Ammon's horn (tissue), 1 donor: ENCODE data around the gene PCF11.
"Not testable (repeated sequence)": the region's sequence is repeated elsewhere in the genome, so short reads cannot be mapped to it uniquely, and the experiment has no call there.

Source experiments
- DNase-seq: peaks from one replicate; pipeline ENCODE4 v3.0.0-alpha.2; 2016; ENCODE audit warnings: low spot score

The PCF11 gene

DNA sequence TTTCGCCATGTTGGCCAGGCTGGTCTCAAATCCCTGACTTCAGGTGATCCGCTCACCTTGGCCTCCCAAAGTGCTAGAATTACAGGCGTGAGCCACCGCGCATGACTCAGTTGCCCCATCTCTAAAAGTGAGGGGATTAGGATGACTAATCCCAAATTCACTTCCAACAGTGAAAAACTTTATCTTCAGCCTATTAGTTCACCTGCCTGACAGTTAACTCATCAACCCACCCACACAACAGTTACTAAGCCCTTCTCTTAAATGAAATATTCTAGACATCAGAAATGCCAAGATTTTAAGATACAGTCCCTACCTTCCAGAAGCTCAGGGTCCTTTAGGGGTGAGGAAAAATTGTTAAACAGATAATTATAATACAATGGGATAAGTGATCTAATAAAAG is 34.6 kb downstream of the PCF11 start:
- no peak for DNase-seq

DNA sequence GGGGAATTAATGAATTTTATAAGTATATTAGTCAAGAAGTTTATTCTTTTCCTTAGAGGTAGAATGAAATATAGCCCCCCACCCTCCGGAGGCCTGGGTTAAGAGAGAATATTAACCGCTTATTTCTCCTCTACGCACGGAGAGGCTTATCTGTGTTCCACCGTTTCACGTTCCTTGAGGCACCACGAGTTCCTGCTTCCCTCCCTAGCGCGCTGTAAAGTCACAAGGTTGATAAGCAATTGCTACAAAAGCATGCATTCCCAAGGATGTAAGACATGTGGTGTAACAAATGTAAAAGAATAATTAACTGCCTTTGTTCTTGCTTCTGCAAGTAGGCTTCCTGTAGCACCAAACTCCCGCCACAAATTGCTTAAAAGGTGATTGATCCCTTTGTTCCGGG is 35.1 kb downstream of the PCF11 start:
- no peak for DNase-seq

DNA sequence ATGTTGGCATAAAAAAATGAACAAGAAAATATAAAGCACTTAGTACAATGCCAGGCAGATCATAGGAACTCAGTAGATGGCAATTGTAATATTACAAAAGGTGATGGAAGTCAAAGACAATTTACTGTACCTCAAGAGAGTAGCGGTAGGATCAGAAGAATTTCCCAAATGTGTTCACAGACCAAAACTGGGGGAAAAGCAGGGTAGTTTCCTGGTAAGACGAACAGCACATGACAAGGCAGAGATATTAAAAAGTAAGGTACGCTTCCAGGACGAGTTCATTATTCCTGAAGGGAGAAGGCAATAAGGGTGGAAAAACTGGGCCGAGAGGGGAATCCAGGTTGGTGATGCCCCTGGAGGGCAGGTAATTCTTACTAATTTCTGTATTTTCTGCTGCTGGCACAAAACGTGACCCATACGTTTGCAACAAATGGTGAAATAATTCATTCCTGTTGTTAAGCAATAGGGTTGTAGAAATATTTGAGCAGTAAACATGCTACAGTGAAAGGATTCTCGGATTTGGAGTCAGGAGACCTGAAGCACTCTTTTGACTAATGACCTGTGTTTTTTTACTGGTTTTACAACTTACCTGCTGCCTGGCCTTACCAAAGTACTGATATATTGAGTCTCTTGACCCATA is 35.8 kb downstream of the PCF11 start:
- no peak for DNase-seq

DNA sequence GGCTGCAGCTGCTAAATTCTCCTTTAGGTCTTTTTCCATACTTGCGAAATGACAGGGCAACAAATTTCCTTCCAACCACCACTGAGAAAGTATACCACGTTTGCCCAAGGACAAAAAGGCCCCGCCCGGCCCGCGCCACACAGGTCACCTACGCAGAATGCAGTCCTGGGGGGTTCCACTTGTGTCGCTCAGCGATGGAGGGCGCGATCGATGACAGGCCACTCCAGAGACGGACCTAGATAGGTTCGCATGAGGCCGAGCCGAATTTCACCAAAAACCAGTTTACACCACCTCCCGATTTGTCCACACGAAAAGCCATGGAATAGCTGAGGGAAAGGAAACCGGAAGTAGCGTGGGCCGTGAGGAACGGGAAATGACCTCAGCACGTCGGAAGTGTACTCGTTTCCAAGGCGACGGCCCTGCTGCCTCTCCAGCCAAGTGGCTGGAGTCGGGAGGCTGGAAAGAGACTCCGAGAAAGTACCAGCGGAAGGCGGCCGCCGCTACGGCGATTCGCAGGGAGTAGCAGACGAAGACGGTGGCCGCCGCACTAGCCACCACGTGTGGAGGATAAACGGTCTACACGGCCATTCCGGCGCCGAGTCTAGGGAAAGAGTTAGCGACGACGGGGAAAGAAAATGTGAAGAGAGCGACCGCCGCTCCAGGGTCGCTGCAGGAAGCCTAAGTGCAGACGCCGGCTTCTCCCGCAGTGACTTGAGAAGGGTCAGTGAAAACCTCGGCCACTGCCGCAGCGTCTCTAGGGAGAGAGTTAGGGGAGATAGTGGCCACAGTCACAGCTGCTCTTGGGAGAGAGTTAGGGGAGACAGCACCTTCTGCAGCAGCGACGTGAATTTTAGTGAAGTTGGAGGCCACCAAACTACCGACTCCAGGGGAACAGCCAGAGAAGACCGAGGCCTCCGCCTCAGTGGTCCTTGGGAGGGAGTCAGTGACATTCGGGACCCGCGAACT is 36.7 kb downstream of the PCF11 start, which contains the start of gene ANKRD42:
TSS of gene ANKRD42 (plus strand) at position 398 of the 966 bp plus-strand sequence. CDS start 959 bp downstream, outside the sequence.
- peak; percentile 98 for DNase-seq

GRCh38 chr11:83194281-83195142 is 37.6 kb downstream of the PCF11 start:
- DNase-seq, result peak; percentile 56

- peak; percentile 5 for DNase-seq
Observed at GRCh38 chr11:83195143-83195466, 38.2 kb downstream of the PCF11 start.

DNA sequence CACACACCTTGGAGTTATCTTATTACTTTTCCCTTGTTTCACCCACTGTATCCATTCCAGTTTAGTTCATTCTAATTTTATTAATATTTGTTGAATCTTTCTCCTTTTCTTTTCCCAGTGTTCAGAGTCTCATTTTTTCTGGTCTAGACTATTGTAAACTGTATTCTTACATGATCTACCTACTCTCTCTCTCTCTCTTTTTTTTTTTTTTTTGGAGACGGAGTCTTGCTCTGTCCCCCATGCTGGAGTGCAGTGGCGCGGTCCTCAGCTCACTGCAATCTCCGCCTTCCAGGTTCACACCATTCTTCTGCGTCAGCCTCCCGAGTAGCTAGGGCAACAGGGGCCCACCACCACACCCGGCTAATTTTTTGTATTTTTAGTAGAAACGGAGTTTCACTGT is 38.7 kb downstream of the PCF11 start:
- DNase-seq, result no peak

GRCh38 chr11:83200035-83200434 is 43.1 kb downstream of the PCF11 start:
- DNase-seq, result no peak

DNA sequence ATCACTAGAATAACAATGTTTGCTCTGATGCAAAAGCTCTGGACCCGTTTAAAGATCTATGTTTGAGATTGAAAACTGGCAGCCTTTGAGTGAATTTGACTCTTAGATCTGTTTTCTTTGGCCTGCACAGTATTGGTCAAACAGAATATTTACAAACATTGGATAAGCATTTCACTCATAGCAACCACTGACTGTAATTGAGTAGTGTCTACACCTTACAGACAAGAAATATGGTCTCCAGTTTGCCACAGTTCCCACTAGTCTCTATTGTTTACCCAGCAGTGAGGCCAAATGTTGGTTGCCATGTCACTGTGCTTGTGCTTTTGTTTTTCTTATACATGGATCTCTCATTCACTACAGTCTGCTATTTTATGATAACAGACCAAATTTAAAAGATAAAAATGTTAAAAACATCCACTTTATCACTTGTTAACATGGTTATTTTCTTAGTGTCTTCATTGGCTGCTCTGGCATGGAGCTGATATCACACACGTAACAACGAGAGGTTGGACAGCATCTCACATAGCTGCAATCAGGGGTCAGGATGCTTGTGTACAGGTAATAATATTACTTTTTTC is 48.8 kb downstream of the PCF11 start:
- DNase-seq, result no peak

DNA sequence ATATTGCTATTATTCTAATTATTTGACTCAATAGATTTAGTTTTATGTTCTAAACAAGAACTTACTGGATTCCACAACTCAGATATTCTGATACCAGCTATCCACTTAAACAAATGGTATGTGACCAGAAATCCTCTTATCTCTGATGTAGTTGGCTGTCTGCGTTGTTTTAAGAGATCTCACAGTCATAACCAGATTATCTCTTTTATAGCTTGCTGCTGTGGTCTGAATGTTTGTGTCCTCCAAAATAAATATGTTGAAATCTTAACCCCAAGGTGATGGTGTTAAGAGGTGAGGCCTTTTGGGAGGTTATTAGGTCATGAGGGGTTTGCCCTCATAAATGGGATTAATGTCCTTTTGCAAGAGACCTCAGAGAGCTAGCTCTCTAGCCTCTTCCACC is 49.3 kb downstream of the PCF11 start:
- DNase-seq, result no peak

DNA sequence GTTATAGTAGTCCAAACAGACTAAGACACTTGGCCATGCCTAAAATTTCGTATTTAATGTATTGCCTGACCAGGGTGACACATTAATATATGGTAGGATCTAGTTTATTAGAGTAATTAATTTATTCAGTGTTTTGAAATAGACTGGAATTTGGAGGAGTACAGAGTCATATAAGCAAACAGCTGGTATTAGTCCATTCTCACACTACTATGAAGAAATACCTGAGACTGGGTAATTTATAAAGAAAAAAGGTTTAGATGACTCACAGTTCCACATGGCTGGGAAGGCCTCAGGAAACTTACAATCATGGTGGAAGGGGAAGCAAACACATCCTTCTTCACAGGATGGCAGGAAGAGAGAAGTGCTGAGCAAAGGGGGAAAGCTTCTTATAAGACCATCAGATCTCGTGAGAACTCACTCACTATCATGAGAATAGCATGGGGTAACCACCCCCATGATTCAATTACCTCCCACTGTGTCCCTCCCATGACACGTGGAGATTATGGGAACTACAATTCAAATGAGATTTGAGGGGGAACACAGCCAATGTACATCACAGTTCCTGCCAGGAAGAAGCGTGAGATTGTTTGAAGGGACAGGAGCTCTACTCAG is 49.9 kb downstream of the PCF11 start:
- not testable (repeated sequence) for DNase-seq

DNA sequence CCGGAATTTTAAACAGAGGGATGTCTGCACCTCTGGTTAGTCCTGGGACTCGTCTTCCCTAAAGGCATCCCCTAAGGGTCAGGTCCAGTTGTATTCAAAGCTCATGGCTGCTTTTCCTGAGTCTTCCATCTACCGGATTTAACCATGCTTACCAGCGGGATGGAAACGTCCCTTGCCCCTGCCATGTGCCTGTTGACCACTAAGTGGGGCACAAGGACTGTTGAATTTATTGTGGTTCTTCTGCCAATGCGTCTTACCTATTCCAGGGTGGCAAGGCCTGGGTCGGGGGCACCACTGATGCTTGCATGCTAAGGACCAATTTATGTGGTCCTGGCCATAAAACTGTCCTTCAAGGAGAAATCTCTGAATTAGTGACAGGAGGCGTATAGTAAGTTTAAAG is 62.2 kb downstream of the PCF11 start:
- no peak for DNase-seq

- no peak for DNase-seq
Observed at GRCh38 chr11:83220260-83220659, 63.3 kb downstream of the PCF11 start.

GRCh38 chr11:83221694-83222093 is 64.8 kb downstream of the PCF11 start:
- DNase-seq, result no peak

GRCh38 chr11:83222499-83222898 is 65.6 kb downstream of the PCF11 start:
- no peak for DNase-seq

GRCh38 chr11:83223457-83223856 is 66.5 kb downstream of the PCF11 start:
- DNase-seq, result no peak

DNA sequence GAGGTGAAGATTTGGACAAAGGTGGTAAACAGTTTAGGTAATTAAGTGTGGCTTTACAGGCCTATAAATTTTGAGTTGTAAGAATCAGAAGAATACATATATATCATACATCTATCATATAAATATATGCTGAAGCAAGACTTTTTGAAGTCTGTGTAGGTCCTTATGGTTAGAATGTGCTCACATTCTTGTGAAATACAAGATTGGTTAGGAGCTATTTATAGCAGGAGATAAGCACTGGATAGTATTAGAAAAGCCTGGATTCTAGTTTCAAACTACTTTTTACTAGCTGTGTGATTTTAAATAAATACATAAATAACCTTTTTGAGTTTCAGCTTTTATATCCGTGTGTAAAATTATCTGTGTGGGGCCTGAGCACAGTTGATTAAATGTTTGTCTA is 78.9 kb downstream of the PCF11 start:
- DNase-seq, result no peak
